Colonic mucosa (tissue), 4 donors: ENCODE results near the gene NTHL1. TPM values are rescaled to one million over a fixed set of nuclear protein-coding genes. Genes with fewer than 3 reads are reported as not detected.

Source experiments
- DNase-seq: peaks from one replicate; pipeline ENCODE4 v3.0.0-alpha.2; 2020
- H3K27ac ChIP-seq: fragments of 200-600 bp; one replicate; pipeline ENCODE4 v1.8.0; 2021
- H3K27me3 ChIP-seq: fragments of 200-600 bp; one replicate; pipeline ENCODE4 v1.8.0; 2021
- H3K36me3 ChIP-seq: fragments of 200-600 bp; one replicate; pipeline ENCODE4 v1.8.0; 2021
- H3K4me1 ChIP-seq: fragments of 200-600 bp; one replicate; pipeline ENCODE4 v1.8.0; 2021; ENCODE audit warnings: mild to moderate bottlenecking
- H3K4me3 ChIP-seq: fragments of 200-600 bp; one replicate; pipeline ENCODE4 v1.8.0; 2021
- H3K9ac ChIP-seq, 2 donors: one replicate each; pipeline ENCODE4 v1.7.0; 2013; ENCODE audit warnings: control low read depth in 2 of 2, low read depth in 2 of 2, low read length in 2 of 2
- H3K9me3 ChIP-seq: fragments of 200-600 bp; one replicate; pipeline ENCODE4 v1.8.0; 2021
- CTCF ChIP-seq: fragments of 200-600 bp; IDR thresholded peaks from one replicate; pipeline ENCODE4 v1.8.0; 2022; ENCODE audit warnings: antibody characterized with exemption, mild to moderate bottlenecking
- intact Hi-C: fragments of 100-400 bp; cut with DNase I; formaldehyde crosslinking; loops from one replicate; pipeline ENCODE4 v1.14.1; 2022
- total RNA-seq, 2 donors: library from RNA; stranded (reverse); fragmentation: NEBNext Ultra II Directional in 1 of 2; extraction: Animal tissue kit (Norgen Biotek cat#: 25700) in 1 of 2; gene quantifications; one replicate each; pipeline ENCODE4 v1.2.1, GENCODE V29; 2021
- donor health status: healthy.
- donor health status: DM: no; HTN: no; CAD: no.
- donor health status: DM: no; HTN: no; CAD: no.

Gene NTHL1
- total RNA-seq, 2 donors from 2014 or later, result 30.1 to 96.8 TPM

GRCh38 chr16:2025878-2026460 lies 21.7 kb downstream of the NTHL1 start:
- Histone ChIP-seq H3K36me3 (no peaks in the 10 kb centered on the region), H3K9ac (peak overlapping the region; percentile 55 to 66), H3K9me3 (no peaks in the 10 kb centered on the region), H3K27me3 (peaks cover 5% of the 10 kb centered on the region), H3K4me1 (peaks cover 3% of the 10 kb centered on the region), H3K27ac (peak overlapping the region; percentile 53), H3K4me3 (peak overlapping the region; percentile 19)
- no peak for DNase-seq
- intact Hi-C loops, result loop anchor here (10.0 kb wide), 1 partner anchor 59 kb away; no protein-coding TSS in a partner anchor
- TF ChIP-seq CTCF, result no peak

GRCh38 chr16:2025251-2025650 lies 22.4 kb downstream of the NTHL1 start:
- Histone ChIP-seq H3K4me3 (no peak overlapping the region), H3K27ac (no peak overlapping the region), H3K27me3 (peaks cover 12% of the 10 kb centered on the region), H3K36me3 (no peaks in the 10 kb centered on the region), H3K9me3 (no peaks in the 10 kb centered on the region), H3K9ac (no peak overlapping the region), H3K4me1 (peaks cover 9% of the 10 kb centered on the region)
- DNase-seq, result no peak
- intact Hi-C loops, result loop anchor here (10.0 kb wide), 1 partner anchor 60 kb away; no protein-coding TSS in a partner anchor
- no peak for TF ChIP-seq CTCF

- no peak for DNase-seq
- H3K4me3 ChIP-seq, result no peak overlapping the region
Measured at GRCh38 chr16:2024032-2024420, 23.6 kb downstream of the NTHL1 start.

GRCh38 chr16:2023092-2024031 lies 24.3 kb downstream of the NTHL1 start:
- peak; percentile 80 for TF ChIP-seq CTCF
- peaks cover 24% of the 10 kb centered on the region for H3K27me3 ChIP-seq
- H3K9me3 ChIP-seq, result no peaks in the 10 kb centered on the region
- peak overlapping the region; percentile 57 for H3K27ac ChIP-seq
- H3K4me3 ChIP-seq, result peak overlapping the region; percentile 27
- intact Hi-C loops, result loop anchor here (5.0 to 10.0 kb wide), 2 partner anchors 61 to 119 kb away; no protein-coding TSS in a partner anchor
- peak; percentile 98 for DNase-seq
- peak overlapping the region; percentile 50 to 68 for H3K9ac ChIP-seq
- H3K4me1 ChIP-seq, result peaks cover 12% of the 10 kb centered on the region
- no peaks in the 10 kb centered on the region for H3K36me3 ChIP-seq

More at GRCh38 chr16:2024032-2024420, 23.6 kb downstream of the NTHL1 start:
- Histone ChIP-seq H3K9ac (peak overlapping the region; percentile 37 to 65), H3K27ac (no peak overlapping the region), H3K36me3 (no peaks in the 10 kb centered on the region), H3K4me1 (peaks cover 12% of the 10 kb centered on the region), H3K27me3 (peaks cover 24% of the 10 kb centered on the region), H3K9me3 (no peaks in the 10 kb centered on the region)
- TF ChIP-seq CTCF, result no peak
- intact Hi-C loops, result loop anchor here (5.0 to 10.0 kb wide), 2 partner anchors 61 to 118 kb away; no protein-coding TSS in a partner anchor

- H3K4me3 ChIP-seq, result peak overlapping the region; percentile 27
- no peak overlapping the region for H3K27ac ChIP-seq
- DNase-seq, result no peak
- no peaks in the 10 kb centered on the region for H3K36me3 ChIP-seq
- peaks cover 12% of the 10 kb centered on the region for H3K4me1 ChIP-seq
- no peak for TF ChIP-seq CTCF
- H3K27me3 ChIP-seq, result peaks cover 24% of the 10 kb centered on the region
- peak overlapping the region in 1 of 2 donors; percentile 68 for H3K9ac ChIP-seq
- intact Hi-C loops, result loop anchor here (5.0 to 10.0 kb wide), 2 partner anchors 62 to 120 kb away; no protein-coding TSS in a partner anchor
- H3K9me3 ChIP-seq, result no peaks in the 10 kb centered on the region
Measured at GRCh38 chr16:2022723-2023091, 24.9 kb downstream of the NTHL1 start.
